NCI-H2081 treated with DMSO at 0.1 percent for 48 hours (cell line): Measurements from ENCODE around the gene PVR.
"Not testable (repeated sequence)": the region's sequence is repeated elsewhere in the genome, so short reads cannot be mapped to it uniquely, and the experiment has no call there.

Experiments
- DNase-seq: peaks from one replicate; lab custom pipeline; 2025; lab: John Stamatoyannopoulos, UW

PVR gene, protein sequence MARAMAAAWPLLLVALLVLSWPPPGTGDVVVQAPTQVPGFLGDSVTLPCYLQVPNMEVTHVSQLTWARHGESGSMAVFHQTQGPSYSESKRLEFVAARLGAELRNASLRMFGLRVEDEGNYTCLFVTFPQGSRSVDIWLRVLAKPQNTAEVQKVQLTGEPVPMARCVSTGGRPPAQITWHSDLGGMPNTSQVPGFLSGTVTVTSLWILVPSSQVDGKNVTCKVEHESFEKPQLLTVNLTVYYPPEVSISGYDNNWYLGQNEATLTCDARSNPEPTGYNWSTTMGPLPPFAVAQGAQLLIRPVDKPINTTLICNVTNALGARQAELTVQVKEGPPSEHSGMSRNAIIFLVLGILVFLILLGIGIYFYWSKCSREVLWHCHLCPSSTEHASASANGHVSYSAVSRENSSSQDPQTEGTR

GRCh38 chr19:44643605-44644401, at the start of gene PVR:
Gene PVR (plus strand): TSS chr19:44643910. CDS start chr19:44644097, 187 bp downstream.
- no peak for DNase-seq

- no peak for DNase-seq
Measured at GRCh38 chr19:44596428-44597130, 47.1 kb upstream of the PVR start.

DNA sequence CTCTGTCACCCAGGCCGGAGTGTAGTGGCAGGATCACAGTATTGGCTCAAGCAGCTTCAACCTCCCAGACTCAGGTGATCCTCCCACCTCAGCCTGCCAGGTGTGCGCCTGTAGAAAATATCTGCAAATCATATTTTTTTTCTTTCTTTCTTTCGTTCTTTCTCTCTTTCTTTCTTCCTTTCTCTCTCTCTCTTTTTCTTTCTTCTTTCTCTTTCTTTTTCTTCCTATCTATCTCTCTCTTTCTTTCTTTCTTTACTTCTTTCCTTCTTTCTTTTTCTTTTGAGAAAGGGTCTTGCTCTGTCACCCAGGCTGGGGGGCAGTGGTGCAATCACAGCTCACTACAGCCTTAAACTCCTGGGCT, 46.6 kb upstream of the PVR start:
- DNase-seq: no peak

GRCh38 chr19:44598355-44598754, 45.4 kb upstream of the PVR start:
- DNase-seq: no peak

DNA sequence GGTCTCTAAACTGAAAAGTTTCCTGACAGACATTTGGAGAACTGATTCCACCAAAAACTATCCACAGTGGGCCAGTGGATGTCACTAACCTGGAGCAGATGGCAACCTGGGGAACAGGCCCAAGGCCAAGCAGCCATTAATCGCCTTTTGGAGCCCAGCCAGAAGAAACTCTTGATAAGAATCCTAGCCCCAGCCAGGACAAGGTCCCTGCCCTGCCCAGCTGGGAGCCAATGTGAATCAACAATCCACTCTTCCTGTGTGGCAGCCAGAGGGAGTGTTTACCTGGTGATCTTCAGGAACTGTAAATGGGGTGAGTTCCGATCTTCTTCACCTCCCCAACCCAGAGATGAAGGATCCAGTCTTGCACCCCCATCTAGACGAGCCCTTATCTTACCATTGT, 44.8 kb upstream of the PVR start:
- DNase-seq: no peak

DNA sequence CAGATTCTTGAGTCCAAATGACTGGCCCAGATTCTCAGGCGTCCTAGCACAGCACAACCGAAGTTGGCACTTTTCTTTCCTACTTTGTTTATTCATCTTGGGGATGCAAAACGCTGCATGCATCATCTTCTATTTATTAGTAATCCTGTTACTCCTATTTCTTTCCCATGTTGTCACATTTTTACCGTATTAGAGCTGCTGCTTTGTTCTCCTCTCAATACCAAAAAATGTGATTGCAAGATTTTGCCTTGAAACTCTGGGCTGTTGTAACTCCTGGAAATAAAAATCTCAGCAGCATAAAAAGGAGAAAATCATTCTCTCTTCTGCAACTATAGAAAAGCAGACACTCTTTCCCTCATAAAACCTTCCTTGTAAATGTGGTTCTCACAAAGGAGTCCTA, 43.2 kb upstream of the PVR start:
- no peak for DNase-seq

- no peak for DNase-seq
Measured at GRCh38 chr19:44602081-44602480, 41.6 kb upstream of the PVR start.

- DNase-seq: no peak
Measured at GRCh38 chr19:44603201-44603945, 40.3 kb upstream of the PVR start.

DNA sequence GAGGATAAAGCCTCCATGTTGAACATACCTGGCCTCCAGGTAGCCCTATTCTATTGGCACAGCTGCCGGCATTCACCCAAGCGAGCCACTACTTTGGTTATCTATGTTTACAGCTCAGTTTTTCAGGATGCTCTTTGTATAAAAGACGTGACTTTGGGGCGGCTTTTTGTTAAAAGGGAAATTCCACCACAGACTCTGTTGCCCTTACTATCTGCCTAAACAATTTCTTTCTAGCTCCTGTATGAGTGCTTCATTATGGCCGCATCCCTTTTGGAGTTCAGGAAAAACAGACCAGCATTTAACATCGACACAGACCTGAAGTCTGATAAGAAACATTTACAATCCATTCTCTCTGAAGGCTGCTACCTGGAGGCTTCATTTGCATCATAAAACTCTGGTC, 39.5 kb upstream of the PVR start:
- no peak for DNase-seq

- no peak for DNase-seq
Measured at GRCh38 chr19:44605547-44605946, 38.2 kb upstream of the PVR start.

GRCh38 chr19:44607049-44607448, 36.7 kb upstream of the PVR start:
- DNase-seq: no peak

DNA sequence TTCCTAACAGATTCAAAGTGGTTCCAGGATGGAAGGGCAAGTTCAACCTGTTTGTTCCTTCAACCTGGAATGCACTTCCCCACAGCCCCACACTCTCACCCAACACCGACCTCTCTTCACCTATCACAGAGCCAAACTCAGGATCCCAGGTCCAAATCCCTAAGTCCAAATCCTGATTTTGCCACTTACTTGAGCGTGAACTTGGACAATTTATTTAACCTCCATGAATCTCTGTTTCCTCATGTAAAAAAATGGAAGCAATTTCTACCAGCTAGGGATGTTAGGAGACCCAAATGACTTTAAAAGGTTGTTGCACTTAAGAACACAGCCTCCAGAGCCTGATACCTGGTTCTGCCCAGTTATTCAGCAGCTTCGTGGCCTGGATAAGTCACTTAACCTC, 35.8 kb upstream of the PVR start:
- no peak for DNase-seq

DNA sequence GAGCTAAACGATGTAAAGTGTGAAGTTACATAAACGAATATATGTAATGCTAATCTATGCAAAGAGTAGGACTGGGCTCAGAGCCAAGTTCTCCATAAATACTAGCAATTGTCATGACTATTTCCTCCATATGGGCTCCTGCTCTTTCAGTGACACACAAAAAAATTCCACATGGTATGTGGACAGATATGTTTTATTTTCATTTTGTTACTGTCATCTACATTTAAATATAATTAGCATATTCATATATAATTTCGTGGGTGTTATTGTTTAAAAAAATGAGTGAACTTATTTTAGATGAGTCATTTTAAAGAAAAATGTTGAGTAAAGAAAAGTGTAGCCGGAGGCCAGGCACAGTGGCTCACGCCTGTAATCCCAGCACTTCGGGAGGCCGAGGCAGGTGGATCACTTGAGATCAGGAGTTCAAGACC, 35.3 kb upstream of the PVR start:
- DNase-seq: peak; percentile 10

DNA sequence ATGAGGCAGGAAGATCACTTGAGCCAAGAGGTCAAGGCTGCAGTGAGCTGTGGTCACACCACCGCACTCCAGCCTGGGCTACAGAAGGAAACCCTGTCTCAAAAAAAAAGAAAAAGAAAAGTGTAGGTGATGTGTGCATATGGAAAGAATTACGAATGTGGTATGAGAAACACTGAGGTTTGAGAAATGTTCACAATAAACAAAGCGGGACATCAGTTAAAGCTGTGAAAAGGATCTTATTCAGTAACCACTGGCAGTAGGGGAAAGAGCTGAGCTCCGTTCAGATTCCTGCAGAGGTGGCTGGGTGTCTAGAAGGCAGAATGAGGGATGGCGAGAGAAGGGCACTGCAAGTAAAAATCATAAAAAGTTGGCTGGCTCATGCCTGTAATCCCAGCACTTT, 34.5 kb upstream of the PVR start:
- DNase-seq: no peak

GRCh38 chr19:44610497-44610896, 33.2 kb upstream of the PVR start:
- DNase-seq: not testable (repeated sequence)

- DNase-seq: peak; percentile 44
Measured at GRCh38 chr19:44611812-44612295, 31.9 kb upstream of the PVR start.

DNA sequence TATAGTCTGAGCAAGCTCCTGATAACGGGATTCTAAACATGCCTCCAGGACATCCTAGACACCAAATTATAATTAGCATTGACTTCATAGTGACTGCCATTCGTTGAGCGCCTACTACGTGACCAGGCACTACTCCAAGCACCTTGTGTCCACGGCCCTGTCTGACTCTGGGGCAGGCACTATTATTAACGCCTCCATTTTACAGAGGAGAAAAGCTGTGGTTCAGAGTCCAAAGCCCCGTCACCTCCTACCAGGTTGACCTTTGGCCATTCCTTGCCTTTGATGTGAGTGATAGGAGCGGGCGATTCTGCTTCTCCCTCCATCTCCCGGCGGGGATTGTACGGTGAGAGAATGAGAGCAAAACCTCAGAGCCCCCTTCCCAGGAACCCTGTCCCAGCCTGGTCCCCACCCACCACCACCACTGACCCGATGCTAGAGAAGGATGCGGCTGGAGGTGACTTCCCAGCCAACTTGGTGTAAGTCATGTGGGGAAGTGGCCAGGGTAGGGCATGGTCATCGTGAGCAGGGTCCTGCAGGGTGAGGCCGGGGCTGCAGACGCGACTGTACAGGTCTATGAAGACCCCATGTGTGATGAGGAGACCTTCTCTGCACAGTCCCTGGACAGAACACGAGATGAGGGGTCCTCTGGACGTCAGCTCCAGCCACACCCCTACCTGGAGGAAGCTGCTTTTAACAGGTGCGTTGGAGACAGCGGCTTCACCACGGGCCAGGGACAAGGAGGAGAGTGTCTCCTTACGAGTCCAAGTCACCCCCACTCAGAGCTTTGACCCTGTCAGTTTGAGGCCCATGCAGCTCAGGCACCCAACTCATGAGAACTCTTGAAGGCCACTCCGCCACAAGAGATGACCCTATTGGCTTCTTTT, 30.2 kb upstream of the PVR start, which contains the start of gene IGSF23:
Gene IGSF23, plus strand, starts transcription at position 269 of the 884 bp plus-strand sequence. Its CDS starts 83 bp downstream, at position 352.
- DNase-seq: no peak

DNA sequence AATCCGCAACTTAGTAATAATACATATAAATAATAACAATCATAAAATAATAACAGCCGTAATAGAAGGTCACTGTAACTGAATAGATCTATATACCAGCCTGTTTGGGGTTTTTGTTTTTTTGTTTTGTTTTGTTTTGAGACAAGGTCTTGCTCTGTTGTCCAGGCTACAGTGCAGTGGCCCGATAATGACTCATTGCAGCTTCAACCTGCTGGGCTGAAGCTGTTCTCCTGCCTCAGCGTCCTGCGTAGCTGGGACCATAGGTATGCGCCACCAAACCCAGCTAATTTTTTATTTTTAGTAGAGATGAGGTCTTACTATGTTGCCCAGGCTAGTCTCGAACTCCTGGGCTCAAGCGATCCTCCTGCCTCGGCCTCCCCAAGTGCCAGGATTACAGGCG, 29.4 kb upstream of the PVR start:
- no peak for DNase-seq

GRCh38 chr19:44615863-44616247, 27.9 kb upstream of the PVR start:
- DNase-seq: no peak

DNA sequence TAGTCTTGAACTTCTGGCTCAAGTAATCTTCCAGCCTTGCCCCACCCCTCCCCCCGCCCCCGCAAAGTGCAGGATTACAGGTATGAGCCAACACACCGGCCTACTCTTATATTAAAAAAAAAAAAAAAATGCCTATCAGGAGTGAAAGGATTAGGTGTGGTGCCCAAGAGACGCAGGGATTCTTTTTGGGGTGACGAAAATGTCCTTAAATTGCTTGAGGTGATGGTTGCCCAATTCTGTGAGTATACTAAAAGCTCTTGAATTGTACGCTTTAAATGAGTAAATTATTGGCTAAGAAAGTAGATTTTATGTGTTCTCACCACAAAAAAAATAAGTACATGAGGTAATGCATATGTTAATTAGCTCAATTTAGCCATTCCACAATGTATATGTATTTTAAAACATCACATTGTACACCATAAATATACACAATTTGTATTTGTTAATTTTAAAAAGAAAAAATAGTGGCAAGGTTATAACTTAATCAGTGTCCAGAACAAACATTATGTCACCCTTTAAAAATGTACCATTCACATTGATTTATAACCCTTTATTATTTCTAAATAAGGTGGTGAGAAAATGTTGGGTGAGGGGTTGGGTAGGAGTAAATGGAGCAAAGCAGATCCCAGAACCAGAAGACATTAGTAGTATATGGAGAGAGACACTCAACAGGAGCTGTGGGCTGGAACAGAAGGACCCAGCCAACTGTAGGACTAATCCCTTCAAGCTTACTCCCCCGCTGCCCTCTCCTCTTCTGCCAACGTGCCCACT, 26.4 kb upstream of the PVR start:
- no peak for DNase-seq
